Measurements from ENCODE around the gene SRPK2.
"Not testable (repeated sequence)": the region's sequence is repeated elsewhere in the genome, so short reads cannot be mapped to it uniquely, and the experiment has no call there.

Gene SRPK2

GRCh38 chr7:105388356-105389087 lies at the start of gene SRPK2:
SRPK2 (minus strand) TSS chr7:105388921.
- DNase-seq: peak; percentile 65

DNA sequence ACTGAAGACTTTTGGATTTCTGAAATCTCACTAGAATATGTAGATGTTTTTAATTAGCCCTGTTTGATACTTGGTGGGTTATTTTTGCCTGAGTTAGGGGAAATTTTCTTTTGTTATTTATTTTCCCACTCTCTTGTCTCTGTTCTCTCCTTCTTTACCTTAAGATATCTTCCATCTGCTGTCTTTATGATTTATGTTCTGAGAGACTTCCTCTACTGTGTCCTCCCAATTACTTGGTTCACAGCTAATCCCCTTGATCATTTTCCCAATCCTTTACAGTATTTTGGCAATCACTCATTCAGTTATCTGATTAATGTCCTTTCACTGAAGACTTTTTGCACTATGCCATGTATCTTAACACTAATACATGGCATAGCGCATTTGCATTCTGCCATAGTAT lies 49.5 kb upstream of the SRPK2 start:
- no peak for DNase-seq

GRCh38 chr7:105437356-105437755 lies 48.6 kb upstream of the SRPK2 start:
- DNase-seq: not testable (repeated sequence)

GRCh38 chr7:105429746-105430612 lies 41.3 kb upstream of the SRPK2 start:
- DNase-seq: peak; percentile 62

- DNase-seq: no peak
Observed at GRCh38 chr7:105426606-105427146, 38.0 kb upstream of the SRPK2 start.

- DNase-seq: no peak
Observed at GRCh38 chr7:105423987-105424386, 35.3 kb upstream of the SRPK2 start.

GRCh38 chr7:105413887-105414437 lies 25.2 kb upstream of the SRPK2 start:
- DNase-seq: no peak

DNA sequence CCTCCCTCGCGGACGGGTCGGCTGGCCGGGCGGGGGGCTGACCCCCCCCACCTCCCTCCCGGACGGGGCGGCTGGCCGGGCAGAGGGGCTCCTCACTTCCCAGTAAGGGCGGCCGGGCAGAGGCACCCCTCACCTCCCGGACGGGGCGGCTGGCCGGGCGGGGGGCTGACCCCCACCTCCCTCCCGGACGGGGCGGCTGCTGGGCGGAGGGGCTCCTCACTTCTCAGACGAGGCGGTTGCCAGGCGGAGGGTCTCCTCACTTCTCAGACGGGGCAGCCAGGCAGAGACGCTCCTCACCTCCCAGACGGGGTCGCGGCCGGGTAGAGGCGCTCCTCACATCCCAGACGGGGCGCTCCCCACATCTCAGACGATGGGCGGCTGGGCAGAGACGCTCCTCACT lies 22.1 kb upstream of the SRPK2 start:
- not testable (repeated sequence) for DNase-seq

GRCh38 chr7:105409775-105410174 lies 21.1 kb upstream of the SRPK2 start:
- not testable (repeated sequence) for DNase-seq

- no peak for DNase-seq
Observed at GRCh38 chr7:105408791-105409410, 20.2 kb upstream of the SRPK2 start.

DNA sequence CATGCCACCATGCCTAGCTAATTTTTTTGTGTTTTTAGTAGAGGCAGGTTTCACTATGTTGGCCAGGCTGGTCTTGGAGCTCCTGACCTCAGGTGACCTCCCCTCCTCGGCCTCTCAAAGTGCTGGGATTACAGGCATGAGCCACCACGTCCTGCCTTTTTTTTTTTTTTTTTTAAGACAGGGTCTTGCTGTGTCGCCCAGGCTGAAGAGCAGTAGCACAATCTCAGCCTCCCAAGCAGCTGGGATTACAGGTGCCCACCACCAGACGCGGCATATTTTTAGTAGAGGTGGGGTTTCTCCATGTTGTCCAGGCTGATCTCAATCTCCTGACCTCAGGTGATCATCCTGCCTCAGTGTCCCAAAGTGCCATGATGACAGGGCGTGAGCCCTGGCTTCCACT lies 14.4 kb upstream of the SRPK2 start:
- DNase-seq: no peak

- no peak for DNase-seq
Observed at GRCh38 chr7:105402221-105403095, 13.7 kb upstream of the SRPK2 start.

DNA sequence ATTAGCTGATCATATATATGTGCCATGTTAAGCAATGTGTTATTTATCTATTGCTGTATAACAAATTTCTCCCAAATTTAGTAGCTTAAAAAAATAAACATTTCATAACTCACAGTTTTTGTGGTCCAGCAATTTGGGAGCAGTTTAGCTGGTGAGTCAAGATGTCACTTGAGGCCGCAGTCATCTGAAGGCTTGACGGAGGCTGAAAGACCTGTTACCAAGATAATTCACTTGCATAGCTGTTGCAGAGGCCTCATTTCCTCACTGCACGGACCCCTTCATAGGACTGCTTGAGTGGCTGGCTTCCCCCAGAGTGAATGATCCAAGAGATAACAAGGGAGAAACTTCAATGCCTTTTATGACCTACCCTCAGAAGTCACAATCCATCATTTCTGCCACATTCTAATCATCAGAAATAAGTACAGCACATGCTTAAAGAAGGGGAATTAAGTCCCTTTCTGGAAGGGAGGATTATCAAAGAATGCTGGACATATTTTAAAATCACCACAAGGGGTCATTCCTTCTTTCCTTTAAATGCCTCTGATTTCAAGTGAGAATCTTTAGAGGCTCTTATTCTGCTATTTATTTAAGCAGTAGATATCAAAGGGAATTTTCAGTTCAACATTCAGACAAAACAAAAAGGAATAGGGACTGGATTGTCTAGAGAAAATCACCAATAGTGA lies 10.5 kb upstream of the SRPK2 start:
- peak; percentile 33 for DNase-seq

DNA sequence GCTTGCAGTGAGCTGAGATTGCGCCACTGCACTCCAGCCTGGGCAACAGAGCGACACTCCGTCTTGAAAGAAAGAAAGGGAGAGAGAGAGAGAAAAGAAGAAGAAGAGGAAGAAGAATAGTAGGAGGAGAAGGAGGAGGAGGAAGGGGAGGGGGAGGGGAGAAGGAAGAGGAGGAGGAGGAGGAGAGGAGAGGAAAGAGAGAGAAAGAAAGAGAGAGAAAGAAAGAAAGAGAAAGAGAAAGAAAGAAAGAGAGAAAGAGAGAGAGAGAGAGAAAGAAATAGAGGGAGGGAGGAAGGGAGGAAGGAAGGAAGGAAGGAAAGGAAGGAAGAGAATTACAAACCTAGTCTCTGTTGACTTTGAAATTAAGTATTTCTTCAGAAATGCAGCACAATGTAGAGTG lies 7.8 kb upstream of the SRPK2 start:
- no peak for DNase-seq

DNA sequence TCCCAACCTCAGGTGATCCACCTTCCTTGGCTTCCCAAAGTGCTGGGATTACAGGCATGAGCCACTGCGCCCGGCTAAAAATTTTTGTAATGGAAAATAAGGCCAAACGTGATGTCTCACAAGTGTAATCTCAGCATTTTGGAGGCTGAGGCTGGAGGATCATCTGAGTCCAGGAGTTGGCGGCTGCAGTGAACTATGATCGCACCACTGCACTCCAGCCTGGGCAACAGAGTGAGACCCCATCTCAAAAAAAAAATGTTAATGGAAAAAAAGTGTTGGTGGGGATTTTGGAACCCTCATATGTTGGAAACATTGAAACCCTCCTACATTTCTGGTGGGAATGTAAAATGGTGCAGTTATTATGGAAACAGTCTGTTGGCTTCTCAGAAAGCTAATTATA lies 2.7 kb upstream of the SRPK2 start:
- no peak for DNase-seq

- DNase-seq: no peak
Observed at GRCh38 chr7:105389889-105390288, 1.2 kb upstream of the SRPK2 start.

GRCh38 chr7:105389088-105389650 lies 448 bp upstream of the SRPK2 start:
- peak; percentile 49 for DNase-seq

DNA sequence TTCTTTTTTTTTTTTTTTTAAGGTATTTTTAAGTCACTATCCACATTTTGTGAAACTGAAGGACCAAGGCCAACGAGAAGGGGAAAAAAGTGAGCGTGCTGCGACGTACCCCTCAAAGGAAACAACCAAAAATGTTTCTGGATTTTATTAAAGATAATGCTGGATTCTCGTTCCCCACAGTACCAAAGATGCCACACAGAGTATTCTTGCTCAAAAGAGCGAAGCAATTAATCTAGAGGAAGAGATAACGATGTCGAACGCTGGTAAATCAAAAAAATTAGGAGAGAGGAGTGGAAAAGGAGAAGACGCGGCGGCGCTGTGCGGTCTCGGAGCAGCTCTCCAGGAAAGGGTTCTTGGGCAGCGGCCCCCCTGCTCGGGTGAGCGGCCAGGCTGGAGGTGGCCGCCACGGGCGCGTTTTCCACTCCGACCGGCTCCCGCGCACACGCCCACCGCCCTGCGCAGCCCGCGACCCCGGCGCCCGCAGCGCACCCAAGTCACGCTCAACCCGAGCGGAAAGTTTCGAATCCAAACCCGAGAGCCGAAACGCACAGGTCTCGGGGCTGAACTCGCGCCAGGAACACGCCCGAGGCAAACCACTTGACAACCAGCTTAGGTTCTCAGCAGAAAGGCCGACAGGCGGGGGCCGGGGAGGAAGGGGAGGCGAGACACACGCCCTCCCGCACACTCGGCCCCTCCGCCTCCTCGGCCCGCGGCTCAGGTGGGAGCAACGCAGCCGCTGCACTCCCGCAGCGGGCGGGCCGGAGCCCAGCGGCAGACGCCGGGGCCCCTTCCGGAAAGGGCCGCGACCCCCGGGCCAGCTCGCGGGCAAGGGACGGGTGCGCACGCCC lies 989 bp downstream of the SRPK2 start:
- DNase-seq: peak; percentile 51

DNA sequence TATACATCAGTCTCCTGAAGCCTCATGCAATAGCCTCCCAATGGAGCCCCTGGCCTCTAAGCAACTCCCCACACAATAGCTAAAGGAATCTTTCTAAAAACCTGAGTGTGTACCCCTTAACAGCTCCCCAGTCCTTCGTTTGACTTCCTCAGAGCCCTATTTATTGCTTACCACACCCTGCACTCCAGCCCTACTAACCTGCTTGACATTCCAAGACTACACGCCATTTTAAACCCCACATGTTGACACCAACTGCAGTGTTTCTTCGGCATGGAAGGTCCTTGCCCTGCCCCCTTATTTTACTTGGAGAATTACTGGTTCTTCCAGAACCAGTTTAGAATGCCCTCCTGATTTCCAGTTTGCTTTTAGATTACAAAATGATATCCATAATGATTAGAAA lies 10.8 kb downstream of the SRPK2 start:
- DNase-seq: no peak

DNA sequence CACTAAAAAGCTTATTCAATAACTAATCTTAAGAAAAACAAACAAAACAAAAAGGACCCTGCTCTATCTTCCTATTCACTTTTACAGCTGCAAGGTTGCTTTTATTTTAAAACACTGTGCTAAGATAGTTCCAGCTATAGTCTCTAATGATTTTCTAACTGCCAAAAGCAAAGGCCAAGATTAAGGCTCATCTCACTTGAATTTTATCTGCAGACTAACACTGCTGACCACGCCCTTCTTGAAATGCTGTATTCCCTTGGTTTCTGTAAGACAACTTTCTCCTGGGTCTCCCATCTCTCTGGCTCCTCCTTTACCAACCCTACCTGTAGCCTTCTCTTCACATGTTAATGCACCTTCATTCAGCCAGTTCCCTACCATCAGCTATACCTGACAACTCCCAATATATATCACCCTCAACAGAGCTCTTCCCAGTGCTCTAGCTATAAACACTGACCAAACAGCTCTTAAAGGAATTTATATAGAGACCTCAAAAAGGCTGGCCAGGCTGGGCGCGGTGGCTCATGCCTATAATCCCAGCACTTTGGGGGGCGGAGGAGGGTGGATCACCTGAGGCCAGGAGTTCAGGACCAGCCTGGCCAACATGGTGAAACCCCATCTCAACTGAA lies 11.7 kb downstream of the SRPK2 start:
- DNase-seq: peak; percentile 87

All from hematopoietic multipotent progenitor cell treated with erythropoietin and hydrocortisone succinate and interleukin-3 and kit ligand, for 8 days (in vitro differentiated cells).